NCI-H1930 (cell line): ENCODE measurements around the gene LRRC46.

Experiments
- DNase-seq, 2 experiments: peaks; one replicate each; lab custom pipeline; 2025; lab: John Stamatoyannopoulos, UW

Gene LRRC46

GRCh38 chr17:47810200-47810821, 21.2 kb upstream of the LRRC46 start:
- DNase-seq: no peak

- DNase-seq: no peak
Measured at GRCh38 chr17:47810901-47811635, 20.4 kb upstream of the LRRC46 start.

- DNase-seq: no peak
Measured at GRCh38 chr17:47811709-47812108, 19.8 kb upstream of the LRRC46 start.

DNA sequence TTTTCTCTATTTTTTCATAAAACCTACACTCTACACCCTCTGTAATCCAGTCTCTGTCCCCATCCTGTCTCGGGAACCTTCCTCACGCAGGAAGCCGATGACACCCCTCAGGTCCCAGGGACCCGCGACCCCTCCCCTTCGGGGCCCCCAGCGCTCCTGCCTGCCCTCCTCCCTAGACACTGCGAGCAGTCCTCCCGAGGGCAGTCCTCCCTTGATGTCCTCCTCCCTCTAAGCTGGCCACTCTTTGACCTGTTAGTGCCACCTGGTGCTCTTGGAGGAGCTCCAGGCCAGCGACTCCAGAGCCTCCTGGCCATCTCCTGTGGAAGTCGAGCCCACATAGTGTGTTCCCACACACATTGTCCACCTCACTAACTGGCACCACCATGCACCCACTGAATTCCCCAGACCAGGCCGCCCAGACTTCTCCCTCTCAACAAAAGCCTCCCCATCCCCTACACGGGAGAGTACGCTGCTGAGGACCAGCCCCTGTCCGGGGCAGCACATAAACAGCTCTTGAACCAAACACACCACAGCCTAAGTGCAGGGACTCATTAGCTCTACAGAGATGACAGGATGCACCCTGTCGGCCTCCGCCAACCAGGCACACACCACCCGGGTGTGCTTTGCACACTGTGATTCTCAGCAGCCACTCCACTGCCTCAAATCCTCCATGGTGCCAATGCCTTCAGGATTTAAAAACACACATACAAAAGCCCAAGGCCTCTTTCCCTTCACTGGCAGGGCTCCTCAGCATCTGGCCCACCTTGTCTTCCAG, 19.1 kb upstream of the LRRC46 start:
- DNase-seq: no peak

DNA sequence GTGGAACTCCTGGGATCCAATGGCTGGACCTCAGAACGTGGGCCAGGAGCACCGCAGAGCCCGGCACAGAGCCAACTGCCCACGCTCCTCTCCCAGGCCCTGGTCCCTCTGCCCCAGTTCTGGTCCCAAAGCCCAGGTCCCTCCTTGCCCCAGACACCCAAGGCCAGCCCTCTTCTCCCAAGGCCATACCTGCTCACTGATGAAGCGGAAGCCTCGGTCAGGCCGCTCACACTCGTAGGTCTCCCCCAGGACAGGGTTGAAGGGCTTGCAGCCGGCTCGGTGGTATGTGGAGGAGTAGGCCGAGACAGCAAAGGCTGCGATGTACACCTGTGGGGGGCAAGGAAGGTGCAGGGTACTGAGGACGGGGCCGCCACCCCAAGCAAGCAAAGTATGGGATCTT, 18.4 kb upstream of the LRRC46 start:
- no peak for DNase-seq

DNA sequence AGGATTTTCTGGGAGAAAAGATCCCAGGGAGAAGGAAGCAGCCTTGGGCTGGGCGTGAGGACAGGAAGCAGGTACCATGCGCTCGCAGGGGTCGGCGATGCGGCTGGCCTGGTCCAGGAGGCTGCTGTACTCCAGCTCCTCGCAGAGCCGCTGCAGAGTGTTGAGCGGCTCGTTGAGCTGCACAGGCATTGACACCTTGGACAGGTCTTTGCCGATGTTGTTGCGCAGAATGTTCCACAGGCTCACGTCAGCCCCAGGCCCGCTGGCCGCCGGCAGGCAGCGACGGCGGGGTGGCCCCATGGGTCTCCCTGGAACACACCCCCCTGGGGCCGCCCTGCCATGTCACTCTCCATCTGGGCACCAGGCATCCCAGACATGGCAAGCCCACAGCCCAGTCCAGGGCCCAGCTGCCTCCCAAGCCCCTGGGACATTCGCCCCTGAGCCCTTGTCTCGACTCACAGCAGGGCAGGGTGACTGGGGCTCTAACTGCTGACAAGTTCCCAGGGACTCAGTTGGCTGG, 17.9 kb upstream of the LRRC46 start:
- no peak for DNase-seq

DNA sequence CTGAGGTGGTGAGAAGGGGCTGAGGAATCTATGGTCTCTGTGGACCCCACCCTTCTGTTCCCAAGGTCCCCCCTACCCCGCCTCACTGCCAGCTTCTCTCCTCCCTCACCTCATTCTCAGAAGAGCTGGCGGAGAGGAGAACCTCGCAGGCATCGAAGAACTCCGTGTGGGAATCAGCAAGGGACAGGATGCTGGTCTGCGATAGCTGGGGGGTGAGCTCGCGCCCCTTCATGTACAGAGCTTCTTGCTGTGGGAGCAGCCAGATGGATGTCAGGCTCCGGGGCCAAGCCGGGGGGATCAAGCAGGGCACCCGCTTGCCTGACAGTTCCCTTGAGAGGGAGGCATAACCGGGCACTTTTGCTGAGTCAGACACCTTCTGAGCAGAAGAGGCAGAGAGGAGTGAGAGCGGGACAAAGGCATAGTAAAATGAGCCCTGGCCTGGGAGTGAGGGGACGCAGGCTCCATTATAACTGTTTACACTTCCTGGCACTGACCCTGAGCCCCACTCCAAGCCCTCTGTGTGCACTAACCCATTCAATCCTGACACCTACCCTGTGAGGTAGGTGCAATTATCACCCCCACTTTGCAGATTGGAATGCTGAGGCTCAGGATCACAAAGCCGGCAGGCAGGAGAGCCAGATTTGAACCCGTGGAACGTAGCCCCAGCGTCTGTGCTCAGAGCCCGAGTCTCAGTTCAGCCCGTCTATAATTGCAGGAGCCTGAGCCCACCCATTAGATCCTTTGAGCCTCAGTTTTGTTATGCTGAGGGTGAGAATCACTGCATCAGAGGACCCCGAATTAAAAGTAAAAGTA, 16.2 kb upstream of the LRRC46 start:
- DNase-seq: no peak

DNA sequence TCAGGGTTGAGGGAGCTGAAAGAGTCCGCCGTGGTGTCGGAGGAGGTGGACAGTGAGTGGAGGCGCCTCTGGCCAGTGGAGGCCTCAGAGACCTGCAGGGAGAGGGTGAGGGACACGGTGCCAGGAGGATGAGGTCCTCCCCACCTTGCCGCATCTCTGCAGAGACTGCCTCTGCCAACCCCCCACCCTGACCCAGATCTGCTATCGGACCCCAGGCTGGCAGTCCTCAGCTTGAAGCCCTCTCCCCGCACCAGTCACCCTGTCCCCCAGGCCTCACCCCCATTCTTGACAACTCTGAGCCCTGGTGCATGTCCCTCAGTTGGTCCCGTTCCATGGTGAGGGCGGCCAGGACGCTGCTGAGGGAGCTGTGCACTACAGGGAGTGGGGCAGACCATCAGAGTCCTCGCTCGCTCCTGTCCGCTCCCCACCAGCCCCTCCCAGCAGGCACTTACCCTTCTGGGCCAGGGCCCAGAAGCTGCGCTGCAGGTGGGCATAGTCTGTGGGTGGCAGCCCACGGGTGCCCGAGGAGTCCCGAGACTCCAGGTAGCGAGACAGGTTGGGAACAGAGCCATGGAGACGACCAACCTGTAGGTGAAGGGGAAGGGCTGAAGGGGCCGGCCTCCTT, 15.2 kb upstream of the LRRC46 start:
- DNase-seq: no peak

GRCh38 chr17:47816947-47817346, 14.5 kb upstream of the LRRC46 start:
- DNase-seq: no peak

DNA sequence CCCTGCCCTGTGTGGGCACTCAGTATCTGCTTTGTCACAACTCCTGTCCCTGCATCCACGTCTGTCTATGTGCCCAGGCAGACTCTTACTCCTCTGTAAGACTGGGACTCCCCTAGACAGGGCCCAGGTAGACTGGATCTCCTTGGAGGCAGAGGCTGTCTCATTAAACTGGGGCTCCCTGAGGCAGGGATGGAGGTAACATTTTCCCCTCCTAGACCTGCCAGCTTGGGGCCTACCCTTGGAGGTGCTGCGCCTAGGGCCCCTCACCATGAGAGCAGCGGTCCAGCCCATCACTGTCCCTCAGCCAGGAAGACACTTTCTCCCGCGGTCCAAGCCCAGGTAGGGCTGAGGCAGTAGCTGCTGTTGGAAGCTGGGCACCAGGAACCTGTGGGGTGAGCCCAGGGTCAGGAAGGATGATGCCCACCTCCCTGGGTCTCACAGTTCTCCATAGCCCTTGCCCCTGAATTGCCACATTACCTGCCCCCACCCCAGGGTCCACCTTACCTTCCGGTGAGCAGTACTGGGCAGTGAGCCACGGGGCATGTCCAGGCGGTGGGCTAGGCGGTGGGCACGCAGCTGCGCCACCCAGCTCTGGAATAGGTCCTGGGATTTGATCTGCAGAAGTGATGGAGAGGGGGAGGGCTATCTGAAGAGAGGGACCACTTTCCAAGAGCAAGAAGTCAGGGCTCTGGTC, 13.3 kb upstream of the LRRC46 start:
- no peak for DNase-seq

- no peak for DNase-seq
Measured at GRCh38 chr17:47819475-47819874, 12.0 kb upstream of the LRRC46 start.

DNA sequence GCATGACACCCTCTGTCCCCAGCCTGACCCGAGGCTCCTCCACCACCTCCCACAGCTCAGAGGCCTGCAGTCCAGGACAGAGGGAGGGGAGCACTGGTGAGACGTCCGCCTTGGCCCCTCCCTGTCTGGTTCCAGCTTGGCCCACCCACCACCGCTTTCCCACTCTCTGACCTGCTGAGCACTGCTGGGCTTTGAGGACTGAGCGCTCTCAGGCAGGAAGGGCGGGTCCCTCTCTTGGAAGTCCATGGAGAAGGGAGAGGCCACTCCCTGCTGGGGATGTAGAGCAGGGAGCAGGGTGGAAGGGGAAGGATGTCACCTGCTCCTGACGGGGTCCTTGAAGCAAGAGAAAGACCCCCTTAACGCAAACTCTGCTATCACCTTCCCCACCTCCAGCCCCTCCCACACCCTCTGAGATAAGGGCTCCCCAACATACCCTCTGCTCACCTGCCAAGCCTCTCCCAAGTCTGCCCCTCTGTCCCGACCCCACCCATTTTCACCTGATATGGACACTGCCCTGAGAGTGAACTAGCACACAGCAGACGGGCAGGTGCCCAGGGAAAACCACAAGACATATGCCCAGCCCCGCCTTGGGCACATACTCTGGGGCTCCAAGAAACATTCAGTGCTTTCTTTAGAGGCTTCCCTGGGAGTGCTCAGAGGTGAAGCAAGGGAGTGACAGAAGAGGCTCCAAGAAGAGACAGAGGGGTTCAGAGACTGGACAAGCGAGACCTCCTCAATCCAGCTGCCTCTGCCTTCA, 11.3 kb upstream of the LRRC46 start:
- DNase-seq: no peak

DNA sequence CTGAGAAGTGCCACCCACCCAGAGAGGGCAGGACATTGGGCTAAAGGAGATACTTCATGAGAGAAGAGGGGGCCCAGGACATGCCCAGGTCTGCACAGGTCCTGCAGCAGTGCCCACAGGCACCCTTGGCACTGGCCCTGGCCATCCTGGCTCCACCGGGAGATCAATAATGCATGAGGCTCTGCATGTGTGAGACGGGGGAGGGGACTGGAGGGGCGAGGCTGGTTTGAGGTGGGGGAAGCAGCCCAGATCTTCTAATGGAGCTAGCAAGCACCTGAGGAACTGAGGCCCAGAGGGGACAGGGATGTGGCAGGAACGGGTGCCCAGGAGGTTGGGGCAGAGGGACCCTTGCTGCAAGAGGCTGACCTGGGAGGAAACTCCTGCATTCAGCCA, 10.4 kb upstream of the LRRC46 start:
- no peak for DNase-seq

DNA sequence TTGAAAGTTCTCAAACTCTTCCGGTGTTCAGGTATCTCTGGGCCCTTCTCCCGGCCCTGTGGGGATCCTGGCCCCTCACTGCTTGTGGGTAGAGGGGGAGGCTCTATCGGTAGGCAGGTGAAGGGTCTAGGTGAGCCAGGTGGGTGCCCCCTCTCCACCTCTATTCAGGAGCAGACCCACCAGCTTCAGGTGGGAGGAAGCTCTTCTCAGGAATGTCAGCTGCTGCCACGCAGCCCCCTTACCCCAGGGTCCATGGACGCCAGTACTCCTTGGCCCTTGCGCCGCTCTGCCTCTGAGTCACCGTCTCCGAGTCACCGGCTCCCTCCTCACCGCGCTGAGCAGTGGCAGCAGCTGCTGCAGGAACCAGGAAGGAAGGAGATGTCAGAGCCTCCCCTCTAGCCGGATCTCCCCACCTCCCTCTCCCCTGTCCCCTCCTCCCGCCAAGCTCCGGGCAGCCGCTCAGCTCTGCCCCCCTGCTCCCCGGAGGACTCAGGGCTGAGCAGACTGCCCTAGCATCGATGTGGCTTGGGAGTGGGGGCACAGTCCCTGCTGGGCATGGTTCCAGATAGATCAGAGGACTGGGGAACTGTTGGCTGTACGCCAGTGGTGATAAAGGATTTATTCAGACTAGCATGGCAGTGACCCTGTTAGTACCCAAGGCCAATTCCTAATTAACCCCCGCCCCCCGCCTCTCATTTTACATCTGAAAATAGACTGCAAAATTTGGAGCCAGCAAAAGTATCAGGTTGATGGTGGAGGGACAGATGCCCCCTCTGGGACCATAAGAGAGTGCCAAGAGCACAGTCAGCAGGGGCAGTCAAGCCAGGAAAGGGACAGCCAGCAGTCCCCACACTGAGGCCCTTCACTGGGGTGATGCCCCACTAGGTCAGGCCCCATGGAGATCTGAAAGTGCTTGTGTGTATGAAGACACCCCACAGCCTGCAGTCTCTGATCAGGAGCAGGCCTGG, 9.8 kb upstream of the LRRC46 start, which contains the start of gene OSBPL7:
TSS of gene OSBPL7 (minus strand) at position 371 of the 968 bp plus-strand sequence. CDS start 1,516 bp downstream, outside the sequence.
- no peak for DNase-seq

DNA sequence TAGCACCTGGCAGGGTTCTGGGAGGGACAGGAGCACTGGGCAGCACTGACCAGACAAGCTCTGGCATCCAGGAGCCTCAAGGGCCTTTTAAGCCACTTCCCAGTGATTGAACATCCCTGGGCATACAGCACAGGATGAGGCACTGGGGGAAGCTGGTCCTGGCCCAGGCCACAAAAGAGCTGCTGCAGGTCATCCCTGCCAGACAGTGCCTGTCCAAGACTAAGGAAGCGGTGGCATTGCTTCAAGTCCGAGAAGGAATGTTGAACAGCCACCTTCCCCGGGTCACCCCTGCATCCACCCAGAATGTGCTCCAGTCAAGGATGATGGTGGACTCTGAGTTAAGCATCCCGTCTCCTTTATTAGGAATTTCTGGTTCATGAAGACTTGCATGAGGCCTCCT, 8.7 kb upstream of the LRRC46 start:
- no peak for DNase-seq

GRCh38 chr17:47823519-47823918, 8.0 kb upstream of the LRRC46 start:
- DNase-seq: no peak

DNA sequence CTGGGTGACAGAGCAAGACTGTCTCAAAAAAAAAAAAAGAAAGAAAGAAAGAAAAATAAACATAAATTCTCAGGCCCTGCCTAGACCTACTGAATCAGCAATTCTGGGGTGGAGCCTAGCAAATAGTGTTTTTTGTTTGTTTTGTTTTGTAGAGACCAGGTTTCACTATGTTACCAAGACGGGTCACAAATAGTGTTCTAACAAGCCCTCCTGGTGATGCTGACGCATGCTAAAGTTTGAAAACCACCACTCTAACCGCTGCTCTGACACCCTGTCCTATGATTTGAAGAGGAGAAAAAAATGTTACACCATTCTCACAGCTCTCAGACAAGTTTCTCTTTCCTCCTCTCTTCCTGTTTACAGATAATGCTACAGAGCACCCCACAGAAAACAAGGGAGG, 1.6 kb upstream of the LRRC46 start:
- no peak for DNase-seq

- DNase-seq: no peak
Measured at GRCh38 chr17:47830396-47831002, 971 bp upstream of the LRRC46 start.
